HG03095 (cell line): ENCODE data around the gene TSPAN15.
"Not testable (repeated sequence)": the region's sequence is repeated elsewhere in the genome, so short reads cannot be mapped to it uniquely, and the experiment has no call there.

Experiments
- ATAC-seq: cut with Tn5 transposase; IDR thresholded peaks from one replicate; pipeline ENCODE4 v1.9.1; 2021; ENCODE audit warnings: moderate library complexity; ENCODE audit not compliant: unreplicated experiment

TSPAN15 gene

DNA sequence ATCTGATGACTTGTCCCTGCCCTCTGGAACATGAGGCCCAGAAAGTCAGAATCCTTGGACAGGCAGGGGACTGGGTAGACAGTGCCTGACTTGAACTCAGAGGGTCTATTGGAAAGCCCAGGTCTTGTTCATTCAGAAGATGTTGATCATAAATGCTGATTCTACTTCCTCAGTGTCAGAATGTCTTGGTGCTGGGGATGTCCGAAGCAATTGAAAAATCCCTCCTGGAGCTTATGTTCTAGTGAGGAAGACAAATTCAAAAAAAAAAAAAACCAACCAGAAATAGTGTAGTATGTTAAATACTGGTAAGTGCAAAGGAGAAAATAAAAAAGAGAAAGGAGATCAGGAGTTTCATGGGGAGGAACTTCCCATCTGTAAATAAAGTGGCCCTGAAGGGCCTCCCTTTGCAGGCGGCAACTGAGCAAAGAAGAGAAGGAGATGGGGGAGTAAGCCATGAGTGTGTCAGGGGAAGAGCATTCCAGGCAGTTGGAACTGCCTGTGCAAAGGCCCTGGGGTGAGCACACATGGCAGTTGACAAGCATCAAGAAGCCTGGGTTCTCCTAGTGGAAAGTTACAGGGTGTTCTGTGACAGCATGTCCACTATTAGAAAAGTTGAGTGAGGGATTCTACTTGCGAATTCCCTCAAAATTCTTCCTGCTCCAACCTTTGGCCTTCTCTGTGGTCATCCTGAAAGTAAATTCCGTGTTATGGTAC is 30.7 kb downstream of the TSPAN15 start:
- ATAC-seq = no peak

DNA sequence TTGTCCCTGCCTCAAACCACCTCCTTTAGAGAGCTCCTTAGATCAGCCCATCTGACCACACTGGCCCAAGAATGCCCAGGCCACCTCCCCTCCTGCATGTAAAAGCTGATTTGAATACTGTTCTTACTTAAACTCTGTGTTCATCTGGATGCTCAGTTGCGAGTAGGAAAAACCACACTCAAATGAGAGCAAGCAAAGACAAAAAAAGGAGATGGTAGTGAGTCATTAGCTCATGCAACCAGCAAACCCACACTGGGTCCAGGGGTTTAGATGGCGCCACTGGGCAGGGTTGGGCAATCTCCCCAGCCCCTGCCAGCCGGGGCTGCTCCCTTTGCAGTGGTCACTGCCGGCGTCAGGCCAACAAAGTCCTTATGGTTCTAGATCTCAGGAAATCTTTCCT is 32.7 kb downstream of the TSPAN15 start:
- no peak for ATAC-seq

DNA sequence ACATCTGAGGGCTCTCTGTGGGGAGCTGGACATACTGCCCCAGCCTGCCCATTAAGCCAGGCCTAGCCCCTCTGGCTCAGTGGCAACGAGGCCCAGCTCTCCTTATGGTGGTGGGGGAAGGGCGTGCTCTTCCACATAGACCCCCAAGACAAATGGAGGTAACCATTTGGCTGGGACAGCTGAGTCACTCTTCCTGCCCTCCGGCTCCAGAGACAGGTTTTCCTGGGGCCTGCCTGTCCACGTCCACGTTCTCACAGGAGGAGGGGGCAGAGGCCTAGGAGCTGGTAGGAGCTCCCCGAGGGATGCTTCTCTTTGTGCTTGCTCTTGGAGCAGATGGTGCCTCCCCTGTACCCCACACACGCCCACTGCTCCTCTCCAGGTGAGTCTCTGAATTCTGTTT is 33.5 kb downstream of the TSPAN15 start:
- no peak for ATAC-seq

DNA sequence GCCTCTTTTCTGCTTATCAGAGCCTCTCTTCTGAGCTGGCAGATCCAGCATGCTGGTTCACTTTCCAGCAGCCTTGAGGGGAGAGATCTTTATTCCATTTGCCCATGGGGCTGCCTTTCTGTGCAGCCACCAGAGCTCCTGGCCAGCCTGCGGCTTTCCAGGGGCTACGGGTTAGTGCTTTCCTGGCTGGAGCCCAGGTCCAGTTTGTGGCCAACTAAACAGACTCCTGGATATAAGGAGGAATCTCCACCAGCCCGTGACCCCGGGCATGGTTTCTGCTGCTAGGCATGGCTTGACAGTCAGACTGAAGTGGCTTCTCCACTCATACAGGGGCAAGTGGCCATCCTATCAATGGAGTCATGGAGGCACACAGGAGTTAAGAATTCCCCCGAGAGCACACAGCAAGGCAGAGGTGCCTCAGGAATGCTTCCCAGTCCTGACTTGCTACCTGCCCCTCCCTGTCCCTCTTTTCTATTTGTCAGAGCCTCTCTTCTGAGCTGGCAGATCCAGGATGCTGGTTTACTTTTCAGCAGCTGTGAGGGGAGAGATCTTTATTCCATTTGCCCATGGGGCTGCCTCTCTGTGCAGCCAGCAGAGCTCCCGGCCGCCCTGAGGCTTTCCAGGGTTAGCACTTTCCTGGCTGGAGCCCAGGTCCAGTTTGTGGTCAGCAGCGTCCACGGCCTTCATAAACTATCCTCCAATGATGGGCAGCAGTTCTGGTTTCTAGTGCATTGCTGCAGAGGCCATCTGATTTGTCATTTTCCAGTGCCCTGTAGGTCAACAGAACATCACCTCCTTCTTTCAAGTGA is 35.9 kb downstream of the TSPAN15 start:
- no peak for ATAC-seq

DNA sequence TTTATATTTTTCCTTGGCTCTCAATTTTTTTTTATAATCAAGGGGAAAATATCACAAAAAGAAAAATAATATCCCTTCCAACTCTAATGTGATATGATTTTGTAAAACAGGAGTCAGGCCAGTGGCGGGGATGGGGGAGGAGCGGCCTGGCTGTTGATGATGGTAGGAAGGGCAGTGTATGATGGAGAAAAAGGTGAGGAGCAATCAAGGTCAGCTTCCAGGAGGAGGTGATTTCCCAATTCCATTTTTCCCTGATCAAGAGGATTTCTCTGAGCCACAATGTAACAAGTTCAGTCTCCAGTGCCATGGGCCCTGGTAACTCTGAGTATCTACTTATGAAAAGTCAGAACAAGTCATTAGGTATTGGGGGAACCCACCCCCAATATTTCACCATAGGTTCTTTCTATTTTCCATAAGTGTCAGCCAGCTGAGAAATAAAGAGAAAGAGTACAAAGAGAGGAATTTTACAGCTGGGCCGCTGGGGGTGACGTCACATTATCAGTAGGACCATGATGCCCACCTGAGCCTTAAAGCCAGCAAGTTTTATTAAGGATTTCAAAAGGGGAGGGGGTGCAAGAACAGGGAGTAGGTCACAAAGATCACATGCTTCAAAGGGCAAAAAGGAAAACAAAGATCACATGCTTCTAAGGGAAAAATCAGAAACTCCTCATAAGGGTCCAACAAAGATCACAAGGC is 37.0 kb downstream of the TSPAN15 start:
- not testable (repeated sequence) for ATAC-seq

DNA sequence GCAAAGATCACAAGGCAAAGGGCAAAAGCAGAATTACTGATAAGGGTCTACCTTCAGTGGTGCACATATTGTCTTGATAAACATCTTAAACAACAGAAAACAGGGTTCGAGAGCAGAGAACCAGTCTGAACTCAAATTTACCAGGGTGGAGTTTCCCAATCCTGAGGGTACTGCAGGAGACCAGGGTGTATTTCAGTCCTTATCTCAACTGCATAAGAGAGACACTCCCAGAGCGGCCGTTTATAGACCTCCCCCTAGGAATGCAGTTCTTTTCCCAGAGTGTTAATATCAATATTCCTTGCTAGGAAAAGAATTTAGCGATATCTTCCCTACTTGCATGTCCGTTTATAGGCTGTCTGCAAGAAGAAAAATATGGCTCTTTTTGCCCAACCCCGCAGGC is 37.6 kb downstream of the TSPAN15 start:
- not testable (repeated sequence) for ATAC-seq

DNA sequence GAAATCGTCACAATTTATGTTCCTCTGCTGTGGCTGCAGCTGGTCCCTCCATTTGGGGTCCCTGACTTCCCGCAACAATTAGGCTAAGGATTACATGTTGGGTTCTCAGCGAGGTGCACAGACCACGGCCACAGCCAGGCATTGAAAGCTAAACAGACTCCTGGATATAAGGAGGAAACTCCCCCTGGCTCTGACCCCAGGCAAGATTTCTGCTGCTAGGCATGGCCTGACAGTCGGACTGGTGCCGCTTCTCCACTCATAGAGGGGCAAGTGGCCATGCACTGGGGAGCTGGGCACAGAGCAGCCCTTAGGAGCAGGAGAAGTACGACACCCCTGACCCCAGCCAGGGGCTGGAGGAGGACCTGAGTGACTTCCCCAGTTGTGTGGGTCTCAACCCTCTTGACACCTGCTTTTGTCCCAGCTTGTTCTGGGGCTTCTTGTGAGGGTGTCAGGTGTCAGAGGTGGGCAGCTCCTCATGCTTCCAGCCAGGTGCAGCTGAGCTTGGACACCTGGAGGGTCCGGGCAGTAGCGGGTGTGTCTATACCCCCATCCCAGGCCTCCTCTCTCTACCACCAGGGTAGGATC is 38.3 kb downstream of the TSPAN15 start:
- ATAC-seq = no peak

DNA sequence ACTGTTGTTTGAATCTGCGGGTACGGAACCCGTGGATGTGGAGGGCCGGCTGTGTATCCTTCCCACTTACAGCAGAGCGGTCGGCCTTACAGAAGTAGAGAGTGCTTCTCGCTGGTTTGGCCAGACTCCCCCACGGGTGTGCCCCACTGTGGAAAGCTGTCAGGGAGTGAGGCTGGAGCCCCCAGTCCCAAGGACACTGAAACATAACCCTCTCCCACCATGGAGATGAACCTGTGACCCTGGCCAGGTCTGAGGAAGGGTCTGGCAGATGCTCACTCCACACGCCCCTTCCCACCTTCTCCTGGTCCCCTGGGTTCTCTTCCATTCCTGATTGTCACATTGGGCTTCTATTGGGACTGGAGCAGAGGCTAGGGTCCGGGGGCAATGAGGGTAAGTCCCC is 39.6 kb downstream of the TSPAN15 start:
- no peak for ATAC-seq

DNA sequence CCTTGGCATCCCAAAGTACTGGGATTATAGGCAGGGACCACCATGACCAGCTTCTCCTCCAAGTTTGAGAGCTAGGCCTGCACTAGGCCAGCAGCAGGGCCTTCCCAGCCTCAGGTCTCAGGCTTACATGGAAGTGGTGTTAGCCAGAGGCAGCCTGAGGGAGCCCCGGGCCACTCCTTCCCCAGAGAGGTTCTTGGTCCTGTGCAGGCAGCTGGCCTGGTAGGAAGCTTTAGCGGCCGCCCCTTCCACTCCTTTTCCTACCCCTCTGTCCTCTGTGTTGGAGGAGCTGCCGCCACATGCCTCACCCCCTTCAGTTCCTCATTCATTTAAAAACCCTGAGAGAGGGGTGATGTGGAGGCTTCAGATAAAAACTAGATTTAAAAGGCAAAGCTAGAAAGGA is 40.3 kb downstream of the TSPAN15 start:
- no peak for ATAC-seq

DNA sequence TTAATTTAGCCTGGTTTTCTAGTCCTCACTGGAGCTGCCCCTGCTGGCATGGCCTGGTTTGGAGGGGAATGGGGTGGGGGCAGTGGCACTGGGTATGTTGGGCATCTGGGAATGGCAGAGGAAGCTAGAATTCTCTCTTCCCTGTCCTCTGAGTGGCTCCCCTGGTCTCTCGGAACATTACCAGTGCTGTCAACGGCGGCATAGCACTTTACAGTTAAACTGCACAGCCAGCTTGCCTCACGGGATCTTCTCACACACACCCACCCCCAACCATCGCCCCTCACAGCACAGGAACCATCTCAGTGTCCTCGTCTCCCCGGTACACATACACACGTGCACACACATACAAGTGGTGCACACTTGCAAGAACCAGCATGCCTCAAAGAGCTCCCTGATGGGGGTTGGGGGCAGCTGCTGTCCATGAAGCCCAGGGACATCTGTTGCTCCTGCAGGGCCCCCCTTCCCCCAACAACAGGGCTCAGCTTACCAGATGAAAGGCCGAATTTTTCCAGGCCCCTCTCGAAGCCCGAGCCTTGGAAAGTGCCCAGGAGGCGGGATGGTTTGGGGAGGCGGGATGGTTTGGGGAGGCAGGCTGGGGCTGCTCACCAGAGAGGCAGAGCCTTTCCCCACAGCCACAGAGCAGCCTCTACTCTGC is 41.0 kb downstream of the TSPAN15 start:
- ATAC-seq = no peak

DNA sequence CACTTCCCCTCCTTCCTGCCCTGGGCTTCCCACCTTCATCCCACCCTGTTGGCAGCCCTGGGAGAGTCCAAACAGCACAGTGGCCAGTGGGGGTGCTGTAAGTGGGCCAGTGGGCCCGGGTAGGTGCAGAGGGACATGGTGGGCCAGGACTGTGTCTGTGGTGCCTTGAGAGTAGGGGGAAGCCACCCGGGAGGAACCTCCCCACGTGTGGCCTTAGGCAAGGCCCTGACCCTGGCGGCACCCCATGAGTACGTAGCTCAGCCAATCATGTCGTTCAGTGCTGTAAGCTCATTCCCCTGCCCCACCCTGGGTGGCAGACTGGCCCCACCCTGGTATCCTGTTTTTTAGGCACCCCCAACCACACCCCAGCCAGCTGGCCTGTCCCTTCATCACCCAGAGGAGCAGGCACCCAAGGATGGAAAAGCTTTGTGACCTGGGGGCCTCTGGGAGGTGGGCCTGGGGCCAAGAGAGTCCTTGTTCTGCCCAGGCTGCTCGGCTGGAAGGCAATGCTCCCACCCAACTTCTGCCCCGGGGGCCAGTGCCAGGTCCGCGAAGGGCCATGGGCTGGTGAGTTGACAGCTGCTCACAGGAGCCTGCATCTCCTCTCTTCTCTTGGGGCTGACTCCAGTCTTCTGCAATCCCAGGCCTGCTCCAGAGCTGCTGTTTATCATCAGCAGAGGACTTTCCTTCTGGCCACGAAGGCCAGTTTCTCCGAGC is 41.6 kb downstream of the TSPAN15 start:
- no peak for ATAC-seq

DNA sequence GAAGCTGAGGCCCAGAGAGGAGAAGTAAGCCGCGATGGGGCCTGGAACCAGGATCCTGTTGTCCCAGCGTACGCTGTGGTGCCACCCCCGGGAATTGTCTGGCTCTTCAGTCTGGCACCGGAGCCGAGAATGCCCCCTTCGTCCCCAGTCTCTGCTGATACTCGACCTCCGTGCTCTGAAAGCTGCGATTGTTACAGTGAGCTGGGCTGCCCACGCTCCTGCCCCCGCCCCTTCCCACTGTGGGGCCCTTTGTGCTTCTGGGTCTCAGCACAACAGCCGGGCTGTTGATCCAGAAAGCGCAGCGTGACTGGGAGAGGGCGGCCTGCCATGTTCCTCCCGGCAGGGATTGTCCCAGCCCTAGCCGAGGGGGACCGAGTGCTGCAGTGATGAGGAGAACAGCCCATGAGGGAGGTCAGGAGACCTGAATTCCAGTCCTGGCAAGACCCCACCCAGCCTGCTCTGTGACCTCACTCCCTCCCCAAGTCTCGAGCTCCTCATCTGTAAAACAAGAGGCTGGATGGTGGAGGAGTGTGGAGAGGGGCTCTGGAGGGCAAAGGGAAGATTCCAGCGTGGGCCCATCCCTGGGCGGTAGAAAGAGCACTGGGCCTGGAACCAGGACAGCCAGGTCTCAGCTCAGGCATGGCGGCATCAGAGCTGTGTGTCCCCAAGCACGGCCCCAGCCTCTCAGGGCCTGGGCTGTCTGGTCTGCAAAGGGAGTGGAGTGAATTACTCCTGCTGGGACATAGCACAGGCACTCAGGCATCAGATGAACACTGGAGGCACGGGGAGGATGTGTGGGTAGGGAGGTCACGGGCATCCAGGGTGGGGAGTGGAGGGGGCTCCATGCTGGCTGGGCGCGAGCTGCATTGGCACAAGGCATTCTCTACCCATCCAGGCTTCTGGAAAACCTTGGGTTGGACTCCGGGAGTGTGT is 43.6 kb downstream of the TSPAN15 start:
- ATAC-seq = no peak

DNA sequence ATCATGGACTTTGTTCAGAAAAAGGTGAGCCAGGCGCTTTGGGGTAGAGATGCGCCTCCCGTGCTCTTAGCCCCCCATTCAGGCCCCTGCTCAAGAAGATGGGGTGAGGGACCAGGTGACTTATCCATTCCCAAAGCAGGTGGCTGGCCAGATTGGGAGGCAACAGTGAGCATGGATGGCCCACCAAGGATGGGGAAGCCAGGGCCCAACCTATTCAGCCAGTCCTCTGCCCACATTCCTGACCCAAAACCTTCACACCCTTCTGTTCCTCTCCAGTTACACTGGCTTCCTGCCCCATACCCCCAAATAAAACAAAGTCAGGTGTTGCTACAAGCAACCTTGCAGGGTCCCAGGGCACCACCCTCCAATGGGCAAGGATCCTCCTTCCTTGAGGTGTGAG is 44.4 kb downstream of the TSPAN15 start:
- no peak for ATAC-seq

DNA sequence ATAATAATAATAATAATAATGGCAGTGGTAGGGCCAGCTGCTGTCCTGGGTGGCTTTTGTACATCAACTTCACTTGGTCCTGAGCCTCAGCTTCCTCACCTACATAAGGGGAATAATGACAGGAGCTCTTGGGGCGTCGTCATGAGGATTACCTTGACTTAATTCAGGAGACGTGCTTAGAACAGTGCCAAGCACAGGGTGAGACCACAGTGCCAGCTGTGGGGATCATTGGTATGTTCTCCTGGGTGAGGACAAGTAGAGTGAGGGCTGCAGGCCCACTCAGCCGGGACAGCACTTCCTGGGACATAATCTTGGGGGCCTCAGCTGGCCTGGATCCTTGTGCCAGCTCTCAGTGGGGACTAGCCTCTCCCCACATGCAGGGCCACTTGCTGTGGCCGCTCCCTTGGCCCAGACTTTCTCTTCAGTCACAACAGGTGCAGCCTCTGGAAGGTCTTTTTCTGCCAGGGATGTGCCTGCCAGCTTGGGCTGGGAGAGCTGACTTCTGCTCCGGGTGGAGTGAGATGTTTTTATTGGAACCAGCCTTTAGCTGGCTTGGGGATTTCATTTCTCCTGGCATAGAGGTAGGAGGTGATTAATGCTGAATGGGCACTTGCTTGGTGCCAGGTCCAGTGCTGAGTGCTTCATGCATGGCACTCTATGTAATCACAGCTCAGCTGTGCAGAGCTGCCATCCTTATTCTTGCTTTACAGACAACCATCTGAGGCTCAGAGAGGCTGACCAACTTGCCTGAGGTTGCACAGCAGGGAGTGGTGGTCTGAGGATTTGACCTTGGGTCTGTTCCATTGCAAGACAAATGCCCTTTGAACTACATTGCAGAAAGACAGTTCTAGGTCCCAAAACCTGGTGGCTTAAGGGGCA is 45.3 kb downstream of the TSPAN15 start:
- ATAC-seq = no peak

DNA sequence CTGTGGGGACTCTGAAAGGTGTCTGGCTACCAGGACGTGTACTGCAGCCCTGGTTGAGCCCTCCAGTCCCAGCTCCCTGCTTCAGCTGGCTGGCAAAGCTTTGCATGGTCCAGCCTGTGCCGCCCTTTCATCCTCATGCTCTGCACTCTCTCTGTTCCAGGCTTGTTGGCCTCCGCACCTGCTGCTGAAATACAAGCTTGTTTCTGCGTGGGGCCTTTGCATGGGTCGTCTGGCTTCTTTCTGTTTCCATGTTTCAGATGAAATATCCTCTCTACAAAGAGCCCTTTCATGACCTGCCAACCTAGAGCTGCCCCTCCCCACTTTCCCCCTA is 45.9 kb downstream of the TSPAN15 start:
- ATAC-seq = no peak

DNA sequence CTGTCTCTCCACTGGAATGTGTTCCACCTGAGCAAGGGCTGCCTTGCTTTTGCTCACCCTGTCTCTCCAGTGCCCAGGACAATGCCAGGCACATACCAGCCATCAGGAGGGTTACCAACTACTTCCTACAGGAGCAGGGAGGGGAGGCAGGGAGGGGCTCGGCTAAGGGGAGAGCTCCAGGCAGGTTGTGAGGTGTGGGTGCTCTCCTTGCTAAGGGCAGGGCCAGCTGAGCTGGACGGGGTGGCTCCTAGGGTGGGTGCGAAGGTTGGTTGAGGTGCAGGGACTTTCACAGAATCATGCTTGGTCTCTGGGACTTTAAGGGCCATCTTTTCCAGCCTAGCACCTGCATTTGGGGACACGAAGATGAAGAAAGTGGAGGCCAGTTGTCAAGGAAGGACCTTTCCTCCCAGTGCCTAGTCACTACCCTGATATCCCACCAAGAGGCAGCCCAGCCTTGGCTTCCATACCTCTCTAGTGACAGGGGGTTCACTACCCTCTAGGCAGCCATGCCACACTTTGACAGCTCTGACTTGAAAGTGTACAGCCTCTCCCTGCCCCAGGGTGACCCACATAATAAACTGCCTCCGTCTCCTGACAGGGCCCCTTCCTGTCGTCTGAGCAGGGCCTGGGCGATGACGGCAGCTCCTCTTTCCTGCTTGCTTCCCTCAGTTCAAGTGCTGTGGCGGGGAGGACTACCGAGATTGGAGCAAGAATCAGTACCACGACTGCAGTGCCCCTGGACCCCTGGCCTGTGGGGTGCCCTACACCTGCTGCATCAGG is 46.5 kb downstream of the TSPAN15 start:
- ATAC-seq = no peak

DNA sequence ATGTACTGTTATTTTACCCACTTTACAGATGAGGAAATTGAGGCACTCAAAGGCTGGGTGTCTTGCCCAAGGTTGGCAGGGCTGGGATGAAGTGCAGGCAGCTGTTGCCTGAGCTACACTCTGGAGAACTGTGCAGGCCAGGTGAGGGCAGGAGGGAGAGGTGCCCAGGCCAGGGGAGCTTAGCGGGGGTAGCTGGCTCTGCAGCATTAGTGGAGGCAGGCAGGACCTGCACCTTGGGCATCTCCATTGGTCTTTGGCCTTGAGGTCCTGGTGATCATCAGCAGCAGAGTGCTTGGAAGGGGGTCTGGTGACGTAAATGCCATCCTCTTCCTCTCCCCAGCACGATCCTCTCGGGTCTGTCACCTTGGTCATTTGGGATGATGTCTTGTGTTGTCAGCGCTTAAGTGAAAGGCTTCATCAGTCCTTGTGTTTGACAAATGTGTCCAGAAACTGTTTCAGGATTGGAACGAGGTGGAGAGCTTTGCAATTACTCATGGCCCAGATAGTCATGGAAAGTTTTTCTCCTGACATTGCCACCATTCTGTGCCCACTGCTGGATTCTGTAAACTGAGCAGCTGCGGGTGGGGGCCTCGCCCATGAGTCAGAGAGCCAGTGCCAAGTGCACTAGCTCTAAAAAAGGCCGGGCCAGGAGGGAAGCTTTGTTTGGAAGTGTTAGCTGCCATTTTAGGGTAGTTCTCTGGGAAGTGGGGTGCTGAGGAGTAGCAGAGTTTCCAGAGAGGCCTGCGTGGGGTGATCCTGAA is 47.6 kb downstream of the TSPAN15 start:
- ATAC-seq = no peak
